ENCODE results near the gene LRRC31.

DNA sequence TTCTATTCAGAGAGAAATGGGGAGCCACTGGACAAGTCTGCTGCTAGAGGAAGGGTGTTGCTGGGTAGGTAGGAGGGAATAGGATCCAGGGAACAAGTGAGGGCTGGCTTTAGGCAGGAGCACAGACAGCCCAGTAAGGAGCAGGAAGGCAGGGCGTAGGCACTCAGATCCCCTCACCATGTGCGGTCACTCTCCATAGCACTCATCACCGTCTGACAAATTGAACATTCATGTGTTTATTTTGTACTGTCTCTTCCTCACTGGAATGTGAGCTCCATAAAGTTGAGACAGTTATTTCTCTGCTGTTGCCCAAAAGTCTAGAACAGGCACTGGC, 32.8 kb downstream of the LRRC31 start:
- TF ChIP-seq, protein P1, sequence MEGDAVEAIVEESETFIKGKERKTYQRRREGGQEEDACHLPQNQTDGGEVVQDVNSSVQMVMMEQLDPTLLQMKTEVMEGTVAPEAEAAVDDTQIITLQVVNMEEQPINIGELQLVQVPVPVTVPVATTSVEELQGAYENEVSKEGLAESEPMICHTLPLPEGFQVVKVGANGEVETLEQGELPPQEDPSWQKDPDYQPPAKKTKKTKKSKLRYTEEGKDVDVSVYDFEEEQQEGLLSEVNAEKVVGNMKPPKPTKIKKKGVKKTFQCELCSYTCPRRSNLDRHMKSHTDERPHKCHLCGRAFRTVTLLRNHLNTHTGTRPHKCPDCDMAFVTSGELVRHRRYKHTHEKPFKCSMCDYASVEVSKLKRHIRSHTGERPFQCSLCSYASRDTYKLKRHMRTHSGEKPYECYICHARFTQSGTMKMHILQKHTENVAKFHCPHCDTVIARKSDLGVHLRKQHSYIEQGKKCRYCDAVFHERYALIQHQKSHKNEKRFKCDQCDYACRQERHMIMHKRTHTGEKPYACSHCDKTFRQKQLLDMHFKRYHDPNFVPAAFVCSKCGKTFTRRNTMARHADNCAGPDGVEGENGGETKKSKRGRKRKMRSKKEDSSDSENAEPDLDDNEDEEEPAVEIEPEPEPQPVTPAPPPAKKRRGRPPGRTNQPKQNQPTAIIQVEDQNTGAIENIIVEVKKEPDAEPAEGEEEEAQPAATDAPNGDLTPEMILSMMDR (conservative IDR thresholded peaks at IDR 0.05 in 1 of 2, IDR thresholded peaks at IDR 0.05 in 1 of 2; ENCODE audit: low read depth in 1 of 2, low read length in 2 of 2), result no peak
- TF ChIP-seq EZH2 (IDR thresholded peaks at IDR 0.05; ENCODE audit: low read length, missing control alignments), result no peak
